ENCODE results near the gene BORCS6.
"Not testable (repeated sequence)": the region's sequence is repeated elsewhere in the genome, so short reads cannot be mapped to it uniquely, and the experiment has no call there.

The BORCS6 gene

GRCh38 chr17:8175795-8176196, 14.2 kb downstream of the BORCS6 start:
- H3K27ac ChIP-seq, result peak overlapping the region; percentile 45
- H3K27me3 ChIP-seq (replicated peaks), result no peaks in the 10 kb centered on the region
- H3K4me3 ChIP-seq (ENCODE audit: low read depth, low read length), result peak overlapping the region; percentile 79
- DNase-seq, result no peak
- no peaks in the 10 kb centered on the region for H3K36me3 ChIP-seq (replicated peaks)
- in situ Hi-C loops (cut with HindIII; ENCODE audit: low pct_ligation_motif_present, low sequenced_read_pairs), result no loop called here
- TF ChIP-seq, protein P1, sequence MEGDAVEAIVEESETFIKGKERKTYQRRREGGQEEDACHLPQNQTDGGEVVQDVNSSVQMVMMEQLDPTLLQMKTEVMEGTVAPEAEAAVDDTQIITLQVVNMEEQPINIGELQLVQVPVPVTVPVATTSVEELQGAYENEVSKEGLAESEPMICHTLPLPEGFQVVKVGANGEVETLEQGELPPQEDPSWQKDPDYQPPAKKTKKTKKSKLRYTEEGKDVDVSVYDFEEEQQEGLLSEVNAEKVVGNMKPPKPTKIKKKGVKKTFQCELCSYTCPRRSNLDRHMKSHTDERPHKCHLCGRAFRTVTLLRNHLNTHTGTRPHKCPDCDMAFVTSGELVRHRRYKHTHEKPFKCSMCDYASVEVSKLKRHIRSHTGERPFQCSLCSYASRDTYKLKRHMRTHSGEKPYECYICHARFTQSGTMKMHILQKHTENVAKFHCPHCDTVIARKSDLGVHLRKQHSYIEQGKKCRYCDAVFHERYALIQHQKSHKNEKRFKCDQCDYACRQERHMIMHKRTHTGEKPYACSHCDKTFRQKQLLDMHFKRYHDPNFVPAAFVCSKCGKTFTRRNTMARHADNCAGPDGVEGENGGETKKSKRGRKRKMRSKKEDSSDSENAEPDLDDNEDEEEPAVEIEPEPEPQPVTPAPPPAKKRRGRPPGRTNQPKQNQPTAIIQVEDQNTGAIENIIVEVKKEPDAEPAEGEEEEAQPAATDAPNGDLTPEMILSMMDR (IDR thresholded peaks at IDR 0.05; ENCODE audit: low read depth, low read length, missing control alignments), result no peak

- Histone ChIP-seq H3K36me3 (replicated peaks) (no peaks in the 10 kb centered on the region), H3K27ac (peak overlapping the region; percentile 99), H3K27me3 (replicated peaks) (no peaks in the 10 kb centered on the region), H3K4me3 (ENCODE audit: low read depth, low read length) (peak overlapping the region; percentile 44)
- in situ Hi-C loops (cut with HindIII; ENCODE audit: low pct_ligation_motif_present, low sequenced_read_pairs), result no loop called here
- no peak for DNase-seq
- TF ChIP-seq, protein P1 (IDR thresholded peaks at IDR 0.05; ENCODE audit: low read depth, low read length, missing control alignments), result no peak
Measured at GRCh38 chr17:8173871-8174322, 16.1 kb downstream of the BORCS6 start.

DNA sequence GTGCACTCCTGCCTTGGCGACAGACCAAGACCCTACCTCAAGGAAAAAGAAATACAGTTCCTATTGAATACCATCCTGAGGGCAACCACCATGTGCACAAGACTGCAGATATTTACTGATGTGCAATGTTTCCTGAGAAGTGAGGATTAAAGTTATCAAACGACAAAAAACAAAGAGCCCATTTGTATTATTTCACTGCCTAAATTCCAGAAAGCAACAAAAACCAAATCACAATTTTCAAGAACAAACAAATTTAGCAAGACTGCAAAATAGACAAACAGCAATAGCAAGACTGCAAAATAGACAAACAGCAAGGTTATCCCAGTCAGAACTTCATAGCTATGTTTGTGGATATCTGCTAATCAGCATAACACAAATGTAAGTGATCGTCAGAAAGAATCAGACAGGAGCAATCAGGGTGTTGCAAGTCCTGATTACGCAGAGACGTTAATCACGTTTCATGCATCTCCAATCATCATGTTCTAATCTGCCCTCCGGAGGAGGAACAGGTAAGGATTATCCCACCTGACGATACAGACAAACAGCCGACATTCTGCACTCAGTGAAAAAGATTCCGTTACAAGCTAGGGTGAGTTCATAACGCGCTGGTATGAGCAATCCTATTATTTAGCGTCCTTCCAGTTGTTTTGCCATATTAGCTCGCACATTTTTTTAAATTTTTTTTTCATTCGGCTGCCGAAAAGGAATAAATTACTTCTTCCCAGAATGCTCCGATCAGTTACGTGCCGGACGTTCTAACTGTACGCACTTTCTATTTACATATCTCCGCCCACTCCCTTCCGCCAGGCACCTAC, 16.7 kb downstream of the BORCS6 start:
- H3K4me3 ChIP-seq (ENCODE audit: low read depth, low read length), result peak overlapping the region; percentile 44
- H3K27me3 ChIP-seq (replicated peaks), result no peaks in the 10 kb centered on the region
- H3K27ac ChIP-seq, result peak overlapping the region; percentile 99
- TF ChIP-seq, protein P1 (IDR thresholded peaks at IDR 0.05; ENCODE audit: low read depth, low read length, missing control alignments), result no peak
- H3K36me3 ChIP-seq (replicated peaks), result no peaks in the 10 kb centered on the region
- peak; percentile 96 for DNase-seq
- in situ Hi-C loops (cut with HindIII; ENCODE audit: low pct_ligation_motif_present, low sequenced_read_pairs), result no loop called here

DNA sequence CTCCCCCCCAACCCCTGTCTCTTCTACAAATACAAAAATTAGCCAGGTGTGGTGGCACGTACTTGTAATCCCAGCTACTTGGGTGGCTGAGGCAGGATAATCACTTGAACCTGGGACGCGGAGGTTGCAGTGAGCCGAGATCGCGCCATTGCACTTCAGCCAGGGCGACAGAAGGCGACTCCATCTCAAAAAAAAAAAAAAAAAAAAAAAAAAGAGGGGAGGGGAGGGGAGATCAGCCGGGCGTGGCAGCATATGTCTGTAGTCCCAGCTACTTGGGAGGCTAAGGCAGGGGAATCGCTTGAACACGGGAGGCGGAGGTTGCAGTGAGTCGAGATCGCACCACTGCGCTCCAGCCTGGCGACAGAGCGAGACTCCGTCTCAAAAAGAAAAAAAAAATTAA, 19.8 kb downstream of the BORCS6 start:
- H3K27me3 ChIP-seq (replicated peaks); H3K36me3 ChIP-seq (replicated peaks); H3K4me3 ChIP-seq (ENCODE audit: low read depth, low read length); DNase-seq; in situ Hi-C loops (cut with HindIII; ENCODE audit: low pct_ligation_motif_present, low sequenced_read_pairs); H3K27ac ChIP-seq: not testable (repeated sequence)

GRCh38 chr17:8167526-8167925, 22.5 kb downstream of the BORCS6 start:
- H3K36me3 ChIP-seq (replicated peaks), result no peaks in the 10 kb centered on the region
- TF ChIP-seq, protein P1 (IDR thresholded peaks at IDR 0.05; ENCODE audit: low read depth, low read length, missing control alignments), result no peak
- DNase-seq, result no peak
- no peak overlapping the region for H3K4me3 ChIP-seq (ENCODE audit: low read depth, low read length)
- H3K27me3 ChIP-seq (replicated peaks), result no peaks in the 10 kb centered on the region
- in situ Hi-C loops (cut with HindIII; ENCODE audit: low pct_ligation_motif_present, low sequenced_read_pairs), result no loop called here
- no peak overlapping the region for H3K27ac ChIP-seq

DNA sequence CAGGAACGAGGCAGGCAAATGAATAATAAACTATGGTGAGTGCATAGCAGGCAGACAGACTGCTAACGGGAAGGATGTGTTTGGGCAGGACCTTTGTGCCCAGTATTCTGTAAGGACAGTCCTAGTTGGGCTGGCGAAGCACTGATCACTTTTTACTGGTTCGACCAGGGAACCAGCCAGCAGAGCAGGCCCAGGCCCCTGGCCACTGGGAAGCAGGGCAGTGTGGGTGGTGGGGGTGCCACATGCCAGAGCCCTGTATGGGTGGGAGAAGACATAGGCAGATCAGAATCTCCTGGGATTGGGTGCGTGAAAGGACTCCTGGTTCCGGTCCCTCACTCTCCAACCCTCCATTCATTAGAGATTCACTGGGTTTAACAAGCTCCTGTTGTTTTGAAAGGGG, 23.2 kb downstream of the BORCS6 start:
- no peak for DNase-seq
- Histone ChIP-seq H3K27ac (no peak overlapping the region), H3K36me3 (replicated peaks) (no peaks in the 10 kb centered on the region), H3K4me3 (ENCODE audit: low read depth, low read length) (no peak overlapping the region), H3K27me3 (replicated peaks) (no peaks in the 10 kb centered on the region)
- TF ChIP-seq, protein P1 (IDR thresholded peaks at IDR 0.05; ENCODE audit: low read depth, low read length, missing control alignments), result no peak
- in situ Hi-C loops (cut with HindIII; ENCODE audit: low pct_ligation_motif_present, low sequenced_read_pairs), result no loop called here

Measured in brain microvascular endothelial cell (primary cell).